SHP77 treated with DMSO at 0.1 percent for 48 hours (cell line): ENCODE measurements around the gene CCDC85C.
A peak's percentile ranks its signal among the peaks of the same experiment; 100 is the strongest.

ENCODE experiments used
- DNase-seq: peaks from one replicate; lab custom pipeline; 2025; lab: John Stamatoyannopoulos, UW

The CCDC85C gene

GRCh38 chr14:99589651-99590530, 14.1 kb downstream of the CCDC85C start:
- DNase-seq = no peak

- no peak for DNase-seq
Observed at GRCh38 chr14:99589031-99589441, 15.0 kb downstream of the CCDC85C start.

- no peak for DNase-seq
Observed at GRCh38 chr14:99587460-99588278, 16.3 kb downstream of the CCDC85C start.

DNA sequence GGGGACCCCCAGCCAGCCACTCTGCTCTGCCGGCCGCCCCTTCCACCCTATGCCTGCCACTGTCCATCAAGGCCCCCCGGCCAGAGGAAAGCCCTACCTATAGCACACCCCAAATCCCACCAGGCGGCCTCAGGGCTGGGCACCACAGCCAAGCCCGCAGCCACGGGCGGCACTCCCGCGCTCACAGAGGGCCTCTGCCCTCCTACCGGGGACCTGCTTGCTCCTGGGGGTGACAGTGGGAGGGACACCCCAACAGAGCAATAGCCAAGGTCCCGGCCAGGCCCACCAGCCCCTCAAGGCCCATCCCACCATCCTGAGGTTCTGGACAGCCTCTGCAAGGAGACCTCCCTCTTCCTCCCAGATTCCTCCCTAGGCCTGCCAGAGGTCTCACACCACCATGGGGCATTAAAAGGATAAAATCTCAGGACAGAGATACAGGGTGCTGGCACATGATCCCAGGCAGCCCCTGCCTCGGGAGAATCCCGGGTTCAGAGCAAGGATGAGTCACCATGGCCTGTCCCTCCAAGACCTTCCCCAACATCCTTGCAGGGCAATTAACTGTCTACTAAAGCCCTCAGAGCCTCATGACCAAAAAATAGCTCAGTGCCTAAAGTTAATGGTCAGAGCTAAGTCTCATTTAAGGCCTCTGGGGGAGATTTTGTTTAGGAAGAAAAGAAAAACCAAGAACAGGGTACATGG, 17.1 kb downstream of the CCDC85C start:
- DNase-seq = no peak

- DNase-seq = no peak
Observed at GRCh38 chr14:99586054-99586760, 17.8 kb downstream of the CCDC85C start.

DNA sequence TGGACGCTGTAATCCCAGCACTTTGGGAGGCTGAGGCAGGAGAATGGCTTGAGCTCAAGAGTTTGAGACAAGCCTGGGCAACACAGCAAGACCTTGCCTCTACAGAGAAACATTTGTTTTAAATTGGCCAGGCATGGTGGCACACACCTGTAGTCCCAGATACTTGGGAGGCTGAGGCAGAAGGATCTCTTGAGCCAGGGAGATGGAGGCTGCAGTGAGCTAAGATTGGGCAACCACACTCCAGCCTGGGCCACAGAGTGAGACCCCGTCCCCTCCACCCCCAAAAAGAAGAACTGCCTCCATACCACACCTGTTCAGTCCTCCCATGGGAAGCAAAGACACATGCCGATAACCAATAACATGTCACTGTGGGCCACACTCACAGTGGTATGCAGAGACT, 19.2 kb downstream of the CCDC85C start:
- DNase-seq = no peak

- DNase-seq = no peak
Observed at GRCh38 chr14:99581938-99582337, 22.1 kb downstream of the CCDC85C start.

GRCh38 chr14:99581374-99581773, 22.6 kb downstream of the CCDC85C start:
- no peak for DNase-seq

- DNase-seq = no peak
Observed at GRCh38 chr14:99579903-99580571, 24.0 kb downstream of the CCDC85C start.

DNA sequence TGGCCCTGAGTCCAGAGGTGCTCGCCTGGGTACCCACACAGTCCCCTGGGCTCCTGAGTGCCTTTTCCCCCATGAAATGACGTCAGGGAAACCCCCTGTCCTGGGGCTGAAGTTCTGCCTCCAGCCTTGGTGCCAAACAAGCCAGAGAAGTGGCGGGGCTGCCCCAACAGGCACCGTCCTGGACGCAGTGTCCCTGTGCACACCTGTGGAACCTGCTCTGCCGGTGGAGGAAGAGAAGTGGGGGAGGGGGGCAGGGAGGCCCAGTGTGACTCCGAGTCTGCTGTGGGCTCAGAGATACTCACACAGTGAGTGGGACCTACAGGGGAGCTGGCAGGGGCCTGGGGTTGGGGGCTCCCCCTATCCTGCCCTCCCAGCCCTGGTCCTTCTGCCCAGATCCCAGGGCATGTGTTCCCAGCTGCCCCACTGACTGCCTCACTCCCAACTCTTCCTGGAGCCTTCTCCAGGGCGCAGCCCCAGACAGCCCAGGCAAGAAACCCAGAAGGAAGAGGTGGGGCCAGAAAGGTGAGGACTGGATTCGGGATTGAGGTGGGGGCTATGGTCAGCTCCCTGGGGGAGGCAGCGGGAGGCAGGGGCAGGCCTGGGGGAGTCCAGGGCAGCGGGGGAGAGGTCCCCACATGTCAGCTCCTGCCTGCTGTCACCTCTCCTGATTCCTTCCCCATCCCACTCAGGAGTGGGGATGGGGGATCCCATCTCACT, 24.7 kb downstream of the CCDC85C start:
- DNase-seq = no peak

- peak; percentile 12 for DNase-seq
Observed at GRCh38 chr14:99578541-99579101, 25.4 kb downstream of the CCDC85C start.

DNA sequence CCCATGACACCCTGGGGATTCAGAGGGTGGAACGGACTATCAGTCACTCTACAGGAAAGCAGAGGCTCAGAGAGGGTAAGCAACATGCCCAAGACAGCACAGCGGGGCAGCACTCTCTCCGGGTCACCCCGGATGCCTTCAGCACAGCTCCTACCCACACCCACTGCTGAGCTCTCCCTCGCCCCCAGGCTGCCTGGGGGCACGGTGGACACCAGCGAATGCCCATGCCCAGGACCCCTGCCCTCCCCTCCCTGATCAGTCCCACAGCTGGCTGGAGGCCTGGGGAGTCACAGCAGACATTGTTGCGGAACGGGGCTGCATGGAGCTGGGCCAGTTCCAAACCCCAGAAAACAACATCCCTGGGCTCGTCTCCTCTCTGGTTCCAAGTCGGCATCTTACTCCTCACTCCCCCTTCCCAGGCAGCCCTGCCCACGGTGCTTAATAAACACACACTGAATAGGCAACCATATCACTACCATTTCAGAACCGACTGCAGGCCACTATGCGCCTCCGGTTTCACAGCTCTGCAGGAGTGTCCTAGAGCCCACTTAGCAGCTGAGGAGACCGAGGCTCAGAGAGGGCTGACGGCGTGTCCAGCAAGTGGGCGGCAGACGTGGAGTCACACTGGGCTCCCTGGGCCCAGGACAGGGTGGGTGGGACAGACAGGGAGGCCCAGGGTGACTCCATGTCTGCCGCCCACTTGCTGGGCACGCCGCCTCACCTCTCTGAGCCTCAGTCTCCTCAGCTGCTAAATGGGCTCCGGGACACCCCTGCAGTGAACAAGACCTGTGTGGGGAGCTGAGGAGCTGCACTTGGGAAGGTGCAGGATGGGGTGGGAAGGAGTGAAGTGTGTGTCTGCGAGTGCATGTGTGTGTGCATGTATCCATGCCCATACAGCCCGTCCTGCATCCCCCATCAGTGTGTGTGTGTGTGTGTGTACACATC, 27.0 kb downstream of the CCDC85C start:
- no peak for DNase-seq

GRCh38 chr14:99576304-99576703, 27.7 kb downstream of the CCDC85C start:
- no peak for DNase-seq

DNA sequence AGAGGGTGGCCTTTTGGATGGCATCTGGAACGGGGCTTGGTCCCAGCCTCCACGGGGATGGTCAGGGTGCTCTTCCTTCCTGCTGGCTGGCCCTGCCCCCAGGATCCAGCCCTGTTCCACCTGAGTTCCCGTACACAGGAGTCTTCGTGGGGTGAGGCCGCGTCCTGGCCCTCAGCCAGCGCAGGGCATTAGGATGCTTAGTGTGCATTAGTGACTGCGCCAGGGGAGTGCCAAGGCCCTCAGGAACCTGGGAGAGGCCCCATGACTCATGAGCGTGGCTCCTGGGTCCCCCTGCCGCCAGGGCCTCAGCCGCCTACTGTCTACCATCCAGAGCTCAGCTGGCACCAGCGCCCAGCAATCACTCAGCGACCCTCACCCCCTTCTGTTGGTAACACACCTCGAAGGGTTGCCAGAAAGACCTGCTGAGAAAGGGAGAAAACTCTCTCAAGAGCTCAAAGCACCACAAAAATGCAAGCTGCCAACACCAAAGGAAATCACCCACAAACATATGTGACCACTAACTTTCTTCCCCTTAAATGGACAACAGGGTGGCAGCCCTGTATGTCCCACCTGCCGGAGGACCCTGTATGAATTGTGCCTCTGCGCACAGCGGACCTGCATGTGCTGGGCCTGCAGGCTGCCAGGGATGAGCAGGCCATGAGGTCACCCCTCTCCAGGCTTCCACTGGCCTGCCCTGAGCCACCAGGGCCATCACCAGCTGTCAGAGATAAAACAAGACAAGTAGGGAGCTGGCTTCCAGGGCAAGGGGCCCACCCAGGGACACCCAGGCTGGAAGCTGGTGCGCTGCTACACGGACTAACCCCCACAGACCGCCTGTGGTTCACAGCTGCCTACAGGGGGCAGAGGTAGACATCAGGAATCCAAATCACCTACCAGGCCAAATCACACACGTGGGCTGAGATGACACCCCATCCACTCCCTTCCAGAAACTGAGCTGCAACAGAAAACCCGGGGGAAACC, 28.7 kb downstream of the CCDC85C start:
- DNase-seq = no peak

DNA sequence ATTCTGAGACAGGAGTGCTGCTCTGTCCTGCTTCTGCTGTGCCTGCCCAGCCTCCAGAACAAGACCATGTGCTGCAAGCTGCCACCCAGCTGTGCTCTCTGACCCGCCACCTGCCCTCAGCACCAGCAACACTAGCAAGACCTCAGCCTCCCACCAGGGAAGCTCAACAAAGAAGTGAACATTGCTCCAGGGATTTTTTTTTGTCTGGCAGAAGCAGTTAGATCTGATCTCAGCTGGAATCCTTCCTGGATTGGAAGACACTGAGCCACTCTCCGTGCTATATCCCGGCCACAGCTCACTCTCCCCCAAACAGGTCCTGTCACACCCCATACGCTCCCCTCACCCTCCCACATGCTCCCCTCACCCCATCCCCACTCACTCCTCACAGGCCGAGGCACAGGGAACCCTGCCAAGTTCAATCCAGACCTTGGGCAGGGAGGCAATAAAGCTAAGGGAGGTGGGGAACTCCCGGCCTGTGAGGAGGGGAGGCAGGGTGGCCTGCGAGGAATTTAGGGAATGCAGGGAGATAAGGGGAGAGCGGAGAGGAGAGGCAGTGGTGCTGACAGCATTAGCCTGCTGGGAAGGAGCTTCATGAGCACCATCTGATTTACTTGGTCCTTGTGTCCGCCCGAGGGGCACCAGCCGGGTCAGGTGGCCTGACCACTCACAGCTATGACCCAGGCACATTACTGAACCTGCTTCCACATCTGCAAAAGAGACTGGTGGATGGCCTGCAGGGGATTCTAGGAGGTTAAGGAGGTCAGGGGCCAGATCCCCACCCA, 29.7 kb downstream of the CCDC85C start:
- no peak for DNase-seq

GRCh38 chr14:99573436-99574098, 30.4 kb downstream of the CCDC85C start:
- no peak for DNase-seq

GRCh38 chr14:99573000-99573330, 31.0 kb downstream of the CCDC85C start:
- DNase-seq = no peak
